ENCODE measurements around the gene NUP93. TPM values are rescaled to one million over a fixed set of nuclear protein-coding genes. Genes with fewer than 3 reads are reported as not detected.

NUP93 gene
- polyA plus RNA-seq, 1 donor (not counting 4 experiments of a cell fraction or from before 2014, with no cell fraction given): 74.1 TPM

GRCh38 chr16:56798955-56799354 is 69.0 kb downstream of the NUP93 start:
- Histone ChIP-seq H3K4me3 (ENCODE audit: control insufficient read depth in 2 of 3, extremely low read depth in 1 of 3, insufficient read depth in 2 of 3, low read depth in 1 of 3, low read length in 3 of 3) (no peak overlapping the region), H3K4me2 (ENCODE audit: control insufficient read depth, extremely low read depth, insufficient read depth, low read depth, low read length) (no peak overlapping the region), H3K27me3 (ENCODE audit: control insufficient read depth, extremely low read depth, insufficient read depth, low read length) (no peaks in the 10 kb centered on the region), H3K9me1 (ENCODE audit: control insufficient read depth, extremely low read depth, insufficient read depth, low read length) (no peaks in the 10 kb centered on the region), H3K4me1 (ENCODE audit: control insufficient read depth, extremely low read depth, insufficient read depth, low read length) (no peaks in the 10 kb centered on the region), H2AFZ (ENCODE audit: control insufficient read depth, low read length) (no peak overlapping the region), H3K9me3 (ENCODE audit: control insufficient read depth, low read depth, low read length) (no peaks in the 10 kb centered on the region), H3K79me2 (ENCODE audit: control insufficient read depth, insufficient read depth, low read length) (peaks cover 8% of the 10 kb centered on the region), H3K9ac (ENCODE audit: control insufficient read depth, extremely low read depth, insufficient read depth, low read length) (no peak overlapping the region), H3K27ac (ENCODE audit: control insufficient read depth, insufficient read depth, low read length) (no peak overlapping the region), H4K20me1 (ENCODE audit: control insufficient read depth, extremely low read depth, insufficient read depth, low read length) (no peaks in the 10 kb centered on the region), H3K36me3 (ENCODE audit: control insufficient read depth in 2 of 2, extremely low read depth in 1 of 2, insufficient read depth in 2 of 2, low read length in 2 of 2) (peaks cover 2 to 3% of the 10 kb centered on the region in 2 experiments)
- dilution Hi-C loops (cut with MboI; ENCODE audit: extremely low pct_ligation_motif_present, low sequenced_read_pairs): no loop called here
- no peak for FAIRE-seq
- DNase-seq (ENCODE audit: low read depth, low spot score): no peak
- TF ChIP-seq CTCF (optimal IDR thresholded peaks at IDR 0.05 in 1 of 3, IDR thresholded peaks at IDR 0.05 in 1 of 3, conservative IDR thresholded peaks at IDR 0.05 in 1 of 3; ENCODE audit: extremely low read depth in 1 of 3, insufficient read depth in 2 of 3, low read length in 3 of 3) (no peak), EZH2 (IDR thresholded peaks at IDR 0.05; ENCODE audit: low read length) (no peak)

DNA sequence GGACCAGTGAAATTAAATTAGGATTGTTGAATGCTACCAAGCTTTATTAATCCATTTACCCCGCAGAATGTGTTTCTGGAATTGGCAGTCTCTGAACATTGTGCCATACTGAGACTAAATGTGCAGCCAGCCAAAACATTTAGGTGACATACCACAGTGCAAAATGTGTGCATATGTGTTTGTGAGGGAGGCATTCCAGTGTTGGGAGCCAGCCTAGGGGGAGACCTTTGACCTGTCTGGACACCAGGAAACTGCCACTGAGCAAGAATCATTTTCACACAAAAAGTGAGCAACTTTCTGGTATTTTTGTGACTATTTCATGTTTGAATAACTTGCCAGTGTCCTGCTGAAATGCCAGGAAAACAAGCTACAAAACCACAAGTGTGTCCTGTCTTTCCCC is 70.4 kb downstream of the NUP93 start:
- no peak for DNase-seq (ENCODE audit: low read depth, low spot score)
- H3K9me3 ChIP-seq (ENCODE audit: control insufficient read depth, low read depth, low read length): no peaks in the 10 kb centered on the region
- H3K36me3 ChIP-seq (ENCODE audit: control insufficient read depth in 2 of 2, extremely low read depth in 1 of 2, insufficient read depth in 2 of 2, low read length in 2 of 2): peaks cover 2 to 3% of the 10 kb centered on the region in 2 experiments
- FAIRE-seq: no peak
- H3K4me1 ChIP-seq (ENCODE audit: control insufficient read depth, extremely low read depth, insufficient read depth, low read length): no peaks in the 10 kb centered on the region
- H3K9me1 ChIP-seq (ENCODE audit: control insufficient read depth, extremely low read depth, insufficient read depth, low read length): no peaks in the 10 kb centered on the region
- no peaks in the 10 kb centered on the region for H4K20me1 ChIP-seq (ENCODE audit: control insufficient read depth, extremely low read depth, insufficient read depth, low read length)
- H3K4me2 ChIP-seq (ENCODE audit: control insufficient read depth, extremely low read depth, insufficient read depth, low read depth, low read length): no peak overlapping the region
- H2AFZ ChIP-seq (ENCODE audit: control insufficient read depth, low read length): no peak overlapping the region
- dilution Hi-C loops (cut with MboI; ENCODE audit: extremely low pct_ligation_motif_present, low sequenced_read_pairs): no loop called here
- peaks cover 2% of the 10 kb centered on the region for H3K79me2 ChIP-seq (ENCODE audit: control insufficient read depth, insufficient read depth, low read length)
- TF ChIP-seq CTCF (optimal IDR thresholded peaks at IDR 0.05 in 1 of 3, IDR thresholded peaks at IDR 0.05 in 1 of 3, conservative IDR thresholded peaks at IDR 0.05 in 1 of 3; ENCODE audit: extremely low read depth in 1 of 3, insufficient read depth in 2 of 3, low read length in 3 of 3) (no peak), EZH2 (IDR thresholded peaks at IDR 0.05; ENCODE audit: low read length) (no peak)
- H3K27ac ChIP-seq (ENCODE audit: control insufficient read depth, insufficient read depth, low read length): no peak overlapping the region
- H3K9ac ChIP-seq (ENCODE audit: control insufficient read depth, extremely low read depth, insufficient read depth, low read length): no peak overlapping the region
- H3K27me3 ChIP-seq (ENCODE audit: control insufficient read depth, extremely low read depth, insufficient read depth, low read length): no peaks in the 10 kb centered on the region
- no peak overlapping the region for H3K4me3 ChIP-seq (ENCODE audit: control insufficient read depth in 2 of 3, extremely low read depth in 1 of 3, insufficient read depth in 2 of 3, low read depth in 1 of 3, low read length in 3 of 3)

All from keratinocyte (primary cell).